Fibroblast of lung (primary cell): ENCODE data around the gene CBFA2T2.

ENCODE experiments used
- EZH2 ChIP-seq: IDR thresholded peaks from 2 replicates; pipeline ENCODE4 v1.5.1; 2012; ENCODE audit warnings: low read length, control low read depth, mild to moderate bottlenecking; ENCODE audit errors: missing control alignments
- TF ChIP-seq, protein P1 (sequence below), 2 donors: IDR thresholded peaks in 1 of 2; conservative IDR thresholded peaks in 1 of 2; 1 replicate in 1 of 2; 2 replicates in 1 of 2; pipeline ENCODE4 v1.5.1; 2011 to 2012; ENCODE audit warnings: low read length in 2 of 2, control low read depth in 1 of 2, inconsistent platforms in 1 of 2, low read depth in 1 of 2, mild to moderate bottlenecking in 1 of 2

DNA sequence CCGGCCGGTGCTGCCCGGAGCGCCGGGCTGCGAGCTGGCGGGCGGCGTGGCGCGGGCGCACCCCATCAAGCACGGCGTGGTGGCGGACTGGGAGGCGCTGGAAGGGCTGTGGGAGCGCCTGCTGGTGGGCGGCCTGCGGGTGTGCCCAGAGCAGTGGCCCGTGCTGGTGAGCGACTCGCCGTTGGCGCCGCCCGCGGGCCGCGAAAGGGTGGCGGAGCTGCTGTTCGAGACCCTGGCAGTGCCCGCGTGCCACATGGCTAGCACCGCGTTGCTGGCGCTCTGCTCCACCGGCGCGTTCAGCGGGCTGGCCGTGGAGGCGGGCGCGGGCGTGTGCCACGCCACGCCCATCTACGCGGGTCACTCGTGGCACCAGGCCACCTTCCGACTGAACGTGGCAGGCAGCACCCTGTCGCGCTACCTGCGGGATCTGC lies 177.4 kb downstream of the CBFA2T2 start:
- TF ChIP-seq, protein P1, sequence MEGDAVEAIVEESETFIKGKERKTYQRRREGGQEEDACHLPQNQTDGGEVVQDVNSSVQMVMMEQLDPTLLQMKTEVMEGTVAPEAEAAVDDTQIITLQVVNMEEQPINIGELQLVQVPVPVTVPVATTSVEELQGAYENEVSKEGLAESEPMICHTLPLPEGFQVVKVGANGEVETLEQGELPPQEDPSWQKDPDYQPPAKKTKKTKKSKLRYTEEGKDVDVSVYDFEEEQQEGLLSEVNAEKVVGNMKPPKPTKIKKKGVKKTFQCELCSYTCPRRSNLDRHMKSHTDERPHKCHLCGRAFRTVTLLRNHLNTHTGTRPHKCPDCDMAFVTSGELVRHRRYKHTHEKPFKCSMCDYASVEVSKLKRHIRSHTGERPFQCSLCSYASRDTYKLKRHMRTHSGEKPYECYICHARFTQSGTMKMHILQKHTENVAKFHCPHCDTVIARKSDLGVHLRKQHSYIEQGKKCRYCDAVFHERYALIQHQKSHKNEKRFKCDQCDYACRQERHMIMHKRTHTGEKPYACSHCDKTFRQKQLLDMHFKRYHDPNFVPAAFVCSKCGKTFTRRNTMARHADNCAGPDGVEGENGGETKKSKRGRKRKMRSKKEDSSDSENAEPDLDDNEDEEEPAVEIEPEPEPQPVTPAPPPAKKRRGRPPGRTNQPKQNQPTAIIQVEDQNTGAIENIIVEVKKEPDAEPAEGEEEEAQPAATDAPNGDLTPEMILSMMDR (conservative IDR thresholded peaks at IDR 0.05 in 1 of 2, IDR thresholded peaks at IDR 0.05 in 1 of 2; ENCODE audit: low read depth in 1 of 2, low read length in 2 of 2) = no peak
- no peak for TF ChIP-seq EZH2
